ENCODE measurements around the gene ETV5. TPM values are rescaled to one million over a fixed set of nuclear protein-coding genes. Genes with fewer than 3 reads are reported as not detected.
A peak's percentile ranks its signal among the peaks of the same experiment; 100 is the strongest.

ETV5 gene
- total RNA-seq, 1 donor from 2014 or later: 61.0 TPM

- Mint-ChIP-seq H3K27ac (ENCODE audit: unreplicated experiment) (no peak overlapping the region), H3K36me3 (ENCODE audit: low read depth) (no peaks in the 10 kb centered on the region), H3K4me3 (no peak overlapping the region), H3K27me3 (ENCODE audit: low read depth) (peaks cover 7% of the 10 kb centered on the region), H3K4me1 (no peaks in the 10 kb centered on the region), H3K9me3 (peaks cover 4% of the 10 kb centered on the region)
- no peak for TF ChIP-seq CTCF (conservative IDR thresholded peaks at IDR 0.05)
- DNase-seq (ENCODE audit: low read depth, low spot score): no peak
These were observed 96.8 kb downstream of the ETV5 start for GRCh38 chr3:186012137-186012536.

DNA sequence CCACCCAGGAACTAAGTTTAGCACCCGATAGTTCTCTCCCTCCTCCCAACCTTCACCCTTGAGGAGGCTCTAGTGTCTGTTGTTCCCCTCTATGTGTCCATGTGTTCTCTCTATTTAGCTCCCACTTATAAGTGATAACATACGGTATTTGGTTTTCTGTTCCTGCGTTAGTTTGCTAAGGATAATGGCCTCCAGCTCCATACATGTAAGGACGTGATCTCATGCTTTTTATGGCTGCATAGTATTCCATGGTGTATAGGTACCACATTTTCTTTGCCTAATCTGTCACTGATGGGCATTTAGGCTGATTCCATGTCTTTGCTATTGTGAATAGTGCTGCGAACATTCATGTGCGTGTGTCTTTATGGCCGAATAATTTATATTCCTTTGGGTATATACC, 104.2 kb downstream of the ETV5 start:
- TF ChIP-seq CTCF (conservative IDR thresholded peaks at IDR 0.05): no peak
- Mint-ChIP-seq H3K27ac (ENCODE audit: unreplicated experiment) (no peak overlapping the region), H3K27me3 (ENCODE audit: low read depth) (peaks cover 9% of the 10 kb centered on the region), H3K9me3 (no peaks in the 10 kb centered on the region), H3K36me3 (ENCODE audit: low read depth) (no peaks in the 10 kb centered on the region), H3K4me3 (no peak overlapping the region), H3K4me1 (no peaks in the 10 kb centered on the region)
- DNase-seq (ENCODE audit: low read depth, low spot score): no peak

- Mint-ChIP-seq H3K4me3 (no peak overlapping the region), H3K27me3 (ENCODE audit: low read depth) (peaks cover 9% of the 10 kb centered on the region), H3K27ac (ENCODE audit: unreplicated experiment) (no peak overlapping the region)
These were observed 104.7 kb downstream of the ETV5 start for GRCh38 chr3:186004209-186004608.

GRCh38 chr3:186003610-186004009, 105.3 kb downstream of the ETV5 start:
- peaks cover 9% of the 10 kb centered on the region for H3K27me3 Mint-ChIP-seq (ENCODE audit: low read depth)
- no peak overlapping the region for H3K27ac Mint-ChIP-seq (ENCODE audit: unreplicated experiment)
- TF ChIP-seq CTCF (conservative IDR thresholded peaks at IDR 0.05): no peak
- no peaks in the 10 kb centered on the region for H3K36me3 Mint-ChIP-seq (ENCODE audit: low read depth)
- H3K4me1 Mint-ChIP-seq: no peaks in the 10 kb centered on the region
- H3K9me3 Mint-ChIP-seq: no peaks in the 10 kb centered on the region
- H3K4me3 Mint-ChIP-seq: no peak overlapping the region
- DNase-seq (ENCODE audit: low read depth, low spot score): no peak

More at GRCh38 chr3:186004209-186004608, 104.7 kb downstream of the ETV5 start:
- Mint-ChIP-seq H3K9me3 (no peaks in the 10 kb centered on the region), H3K4me1 (no peaks in the 10 kb centered on the region), H3K36me3 (ENCODE audit: low read depth) (no peaks in the 10 kb centered on the region)
- TF ChIP-seq CTCF (conservative IDR thresholded peaks at IDR 0.05): no peak
- DNase-seq (ENCODE audit: low read depth, low spot score): no peak

DNA sequence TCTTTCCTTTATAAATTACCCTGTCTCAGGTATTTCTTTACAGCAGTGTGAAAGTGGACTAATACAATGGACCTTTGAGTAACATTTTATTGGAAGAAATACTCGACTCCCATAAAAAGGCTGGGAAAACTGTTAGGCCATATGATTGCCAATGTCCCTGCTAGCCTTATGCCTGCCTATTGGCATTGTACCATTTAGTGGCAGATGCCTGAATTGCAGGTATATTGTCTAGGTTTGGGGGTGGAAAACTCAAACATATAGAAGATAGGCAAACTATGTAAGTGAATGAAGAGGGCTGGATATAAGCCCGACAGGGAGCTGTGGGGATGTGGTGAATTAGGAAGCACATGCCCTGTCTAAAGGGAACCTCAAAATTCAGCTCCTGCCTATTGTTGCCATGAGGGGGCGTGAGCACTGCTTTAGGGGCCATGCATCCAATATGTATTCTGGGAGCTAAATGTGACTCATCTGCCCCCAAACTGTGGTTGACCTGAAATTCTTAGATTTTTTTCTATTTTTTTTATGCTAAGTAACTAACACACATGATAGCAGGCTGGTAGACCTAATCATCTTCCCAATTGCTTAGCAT, 105.9 kb downstream of the ETV5 start:
- TF ChIP-seq CTCF (conservative IDR thresholded peaks at IDR 0.05): peak; percentile 37
- DNase-seq (ENCODE audit: low read depth, low spot score): no peak
- H3K36me3 Mint-ChIP-seq (ENCODE audit: low read depth): no peaks in the 10 kb centered on the region
- no peak overlapping the region for H3K27ac Mint-ChIP-seq (ENCODE audit: unreplicated experiment)
- H3K27me3 Mint-ChIP-seq (ENCODE audit: low read depth): peaks cover 9% of the 10 kb centered on the region
- H3K9me3 Mint-ChIP-seq: no peaks in the 10 kb centered on the region
- H3K4me1 Mint-ChIP-seq: no peaks in the 10 kb centered on the region
- no peak overlapping the region for H3K4me3 Mint-ChIP-seq
